Kidney (tissue), 14 donors: ENCODE results near the gene CFAP221. TPM values are rescaled to one million over a fixed set of nuclear protein-coding genes. Genes with fewer than 3 reads are reported as not detected.

Experiments
- DNase-seq, 5 donors: peaks; one replicate each; pipeline ENCODE4 v3.0.0-alpha.2; 2013 to 2020
- FAIRE-seq: peaks from 2 replicates; lab custom pipeline; 2012; peaks lifted over from hg19 to GRCh38; lab: Jason Lieb, UNC
- H3K27ac ChIP-seq, 2 donors: one replicate each; pipeline ENCODE4 v1.7.0; 2013; ENCODE audit warnings: low read depth in 2 of 2, low read length in 2 of 2, inconsistent platforms in 1 of 2
- H3K27me3 ChIP-seq: one replicate; pipeline ENCODE4 v1.7.1; 2013; ENCODE audit warnings: low read length, inconsistent platforms; ENCODE audit not compliant: control insufficient read depth, insufficient read depth
- H3K36me3 ChIP-seq, 3 donors: one replicate each; pipeline versions ENCODE4 v1.7.0 to v1.7.1; 2013; ENCODE audit warnings: low read length in 3 of 3, control low read depth in 1 of 3, inconsistent platforms in 1 of 3; ENCODE audit not compliant: insufficient read depth in 3 of 3, control insufficient read depth in 2 of 3
- H3K4me1 ChIP-seq, 3 donors: one replicate each; pipeline versions ENCODE4 v1.7.0 to v1.7.1; 2013; ENCODE audit warnings: low read length in 3 of 3, inconsistent platforms in 1 of 3, low read depth in 1 of 3; ENCODE audit not compliant: control insufficient read depth in 2 of 3, insufficient read depth in 2 of 3
- H3K4me3 ChIP-seq, 3 donors: one replicate each; pipeline versions ENCODE4 v1.7.0 to v1.8.1; 2013; ENCODE audit warnings: low read length in 3 of 3, control low read depth in 1 of 3, inconsistent platforms in 1 of 3
- H3K9ac ChIP-seq, 3 donors: one replicate each; pipeline versions ENCODE4 v1.7.0 to v1.7.1; 2013; ENCODE audit warnings: low read length in 3 of 3, control low read depth in 1 of 3, inconsistent platforms in 1 of 3
- H3K9me3 ChIP-seq, 3 donors: one replicate each; pipeline versions ENCODE4 v1.7.0 to v1.7.1; 2013; ENCODE audit warnings: low read length in 3 of 3, control low read depth in 1 of 3, inconsistent platforms in 1 of 3; ENCODE audit not compliant: control insufficient read depth in 2 of 3, insufficient read depth in 1 of 3
- CTCF ChIP-seq: IDR thresholded peaks from 3 replicates; pipeline ENCODE4 v1.5.1; 2012; ENCODE audit warnings: mild to moderate bottlenecking, moderate library complexity, borderline replicate concordance; ENCODE audit not compliant: insufficient read depth; ENCODE audit errors: extremely low read depth
- intact Hi-C: fragments of 100-400 bp; cut with DNase I; formaldehyde crosslinking; loops from one replicate; pipeline ENCODE4 v1.11.1; 2022
- polyA plus RNA-seq: library from polyadenylated mRNA; stranded (reverse); fragments of 350-450 nt; fragmentation: Illumina TruSeq; extraction: RNeasy Lipid Tissue Mini Kit (QIAGEN cat#74804); gene quantifications from one replicate; pipeline ENCODE4 v1.2.3, GENCODE V29; 2014; ENCODE audit warnings: low read depth, low replicate concordance; ENCODE audit not compliant: insufficient read depth
- total RNA-seq: library from RNA; stranded (reverse); fragmentation: NEBNext Ultra II Directional; extraction: Animal tissue kit (Norgen Biotek cat#: 25700); gene quantifications from one replicate; pipeline ENCODE4 v1.2.1, GENCODE V29; 2021
- donor health status: control.
- donor health status: control.
- donor health status: control.
- donor health status: control.
- donor health status: control.
- donor health status: DM: yes; HTN: yes; CAD: no.
- donor health status: Normal renal cell carcinoma (clear cell type).

Gene CFAP221
- total and polyA plus RNA-seq, 2 donors from 2014 or later: 15.9 to 58.7 TPM

GRCh38 chr2:119516121-119516520 lies 28.1 kb upstream of the CFAP221 start:
- H3K9ac ChIP-seq: no peak overlapping the region
- intact Hi-C loops: no loop called here
- no peak overlapping the region for H3K4me3 ChIP-seq
- no peak overlapping the region for H3K27ac ChIP-seq
- no peak for TF ChIP-seq CTCF
- no peaks in the 10 kb centered on the region for H3K36me3 ChIP-seq
- no peaks in the 10 kb centered on the region for H3K9me3 ChIP-seq
- FAIRE-seq: no peak
- no peak for DNase-seq
- no peaks in the 10 kb centered on the region for H3K4me1 ChIP-seq
- no peaks in the 10 kb centered on the region for H3K27me3 ChIP-seq

- Histone ChIP-seq H3K36me3 (no peaks in the 10 kb centered on the region), H3K9me3 (no peaks in the 10 kb centered on the region), H3K9ac (no peak overlapping the region), H3K27me3 (no peaks in the 10 kb centered on the region), H3K4me1 (no peaks in the 10 kb centered on the region), H3K4me3 (no peak overlapping the region), H3K27ac (no peak overlapping the region)
- peak in 3 of 5 donors; percentile 47 to 84 (median 56) for DNase-seq
- TF ChIP-seq CTCF: peak; percentile 82
- intact Hi-C loops: no loop called here
- no peak for FAIRE-seq
Observed at GRCh38 chr2:119517433-119517832, 26.8 kb upstream of the CFAP221 start.

- Histone ChIP-seq H3K27me3 (peaks cover 6% of the 10 kb centered on the region), H3K27ac (no peak overlapping the region), H3K9ac (no peak overlapping the region), H3K36me3 (no peaks in the 10 kb centered on the region), H3K4me3 (no peak overlapping the region), H3K4me1 (no peaks in the 10 kb centered on the region), H3K9me3 (no peaks in the 10 kb centered on the region)
- intact Hi-C loops: no loop called here
- FAIRE-seq (no peak), DNase-seq (no peak)
- TF ChIP-seq CTCF: no peak
Observed at GRCh38 chr2:119518401-119519056, 25.7 kb upstream of the CFAP221 start.

- H3K27me3 ChIP-seq: peaks cover 8% of the 10 kb centered on the region
- intact Hi-C loops: no loop called here
- H3K4me3 ChIP-seq: no peak overlapping the region
- no peak for FAIRE-seq
- DNase-seq: no peak
- H3K36me3 ChIP-seq: no peaks in the 10 kb centered on the region
- no peaks in the 10 kb centered on the region for H3K4me1 ChIP-seq
- no peak overlapping the region for H3K27ac ChIP-seq
- H3K9ac ChIP-seq: no peak overlapping the region
- no peak for TF ChIP-seq CTCF
- no peaks in the 10 kb centered on the region for H3K9me3 ChIP-seq
Observed at GRCh38 chr2:119519057-119519408, 25.2 kb upstream of the CFAP221 start.
